ENCODE measurements around the gene SRSF12. TPM values are rescaled to one million over a fixed set of nuclear protein-coding genes. Genes with fewer than 3 reads are reported as not detected.

The SRSF12 gene
- total RNA-seq, 2 experiments from 2014 or later: 0.10 to 0.12 TPM

DNA sequence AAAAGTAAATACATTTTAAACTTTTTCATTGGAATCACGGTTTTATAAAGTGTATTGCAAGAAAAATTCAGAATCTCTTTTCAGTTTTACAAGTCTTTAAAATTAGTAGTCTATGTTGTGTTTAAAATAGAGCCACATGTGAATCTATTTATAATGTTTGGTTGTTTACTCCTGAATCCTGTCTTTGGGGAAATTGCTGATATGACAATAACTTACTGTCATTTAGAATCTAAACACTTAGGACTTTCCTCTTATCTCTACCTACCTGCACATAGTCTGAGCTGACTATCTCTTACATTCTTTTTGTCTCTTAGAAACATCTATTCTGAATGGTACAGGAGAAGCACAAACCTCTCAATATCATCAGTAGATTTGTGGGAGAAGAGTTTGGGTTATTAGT lies 4.1 kb upstream of the SRSF12 start:
- intact Hi-C loops (cut with micrococcal nuclease): loop anchor here (1.0 to 5.0 kb wide), 2 partner anchors 120 to 140 kb away; no protein-coding TSS in a partner anchor

DNA sequence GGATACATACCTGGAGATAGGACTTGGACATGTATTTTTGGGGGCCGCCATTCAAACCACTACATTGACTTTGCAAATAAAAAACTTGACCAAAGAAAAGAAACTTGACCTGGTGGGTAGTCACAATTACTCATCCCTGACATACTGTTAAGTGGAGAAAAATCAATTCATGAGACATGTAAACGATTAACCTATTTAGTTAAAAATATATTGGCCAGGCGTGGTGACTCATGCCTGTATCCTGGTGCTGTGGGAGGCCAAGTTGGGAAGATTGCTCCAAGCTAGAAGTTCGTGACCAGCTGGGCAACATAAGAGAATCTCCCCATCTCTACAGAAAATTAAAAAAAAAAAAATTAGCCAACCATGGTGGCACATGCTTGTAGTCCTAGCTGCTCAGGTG lies 2.5 kb upstream of the SRSF12 start:
- ChIA-PET POLR2A (no interaction called here), CTCF (no interaction called here)
- H3K4me3 Mint-ChIP-seq: no peak overlapping the region
- intact Hi-C loops (cut with micrococcal nuclease): loop anchor here (5.0 kb wide), 1 partner anchor 138 kb away; no protein-coding TSS in a partner anchor
- H3K27me3 Mint-ChIP-seq: peaks cover 10% of the 10 kb centered on the region
- no peaks in the 10 kb centered on the region for H3K36me3 Mint-ChIP-seq
- DNase-seq: no peak
- H3K27ac Mint-ChIP-seq: no peak overlapping the region
- H3K9me3 Mint-ChIP-seq: no peaks in the 10 kb centered on the region
- peaks cover 6% of the 10 kb centered on the region for H3K4me1 Mint-ChIP-seq (ENCODE audit: low read depth)

More for the DNA sequence above, 4.1 kb upstream of the SRSF12 start:
- Mint-ChIP-seq H3K27ac (no peak overlapping the region), H3K9me3 (no peaks in the 10 kb centered on the region), H3K36me3 (no peaks in the 10 kb centered on the region), H3K4me3 (no peak overlapping the region), H3K4me1 (ENCODE audit: low read depth) (peaks cover 3% of the 10 kb centered on the region), H3K27me3 (peaks cover 5% of the 10 kb centered on the region)
- ChIA-PET POLR2A (no interaction called here), CTCF (interaction anchor here (0.9 to 1.1 kb wide), 4 partner anchors 122 to 516 kb away, joined by 3 to 5 read pairs (median 4); partner anchors contain the start of gene LYRM2)
- no peak for DNase-seq

DNA sequence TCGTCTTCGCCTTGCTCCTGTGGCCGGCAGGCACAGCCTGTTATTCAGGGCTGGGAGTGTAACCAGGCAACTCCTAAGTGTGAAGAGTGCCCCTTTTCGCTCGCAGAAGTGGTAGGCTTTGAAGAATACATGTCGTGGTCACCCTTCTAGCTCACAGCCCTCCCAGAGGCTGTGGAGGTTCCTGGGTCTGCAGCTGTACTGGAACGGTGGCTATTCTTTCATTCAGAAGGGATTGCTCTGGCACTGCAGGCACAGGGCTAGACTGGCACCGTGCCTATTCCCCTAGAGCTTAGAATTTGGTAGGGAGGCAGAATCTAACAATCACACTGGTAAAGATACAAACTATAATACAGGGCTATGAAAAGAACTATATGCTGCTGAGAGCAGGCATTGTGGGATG lies 1.1 kb upstream of the SRSF12 start:
- H3K4me1 Mint-ChIP-seq (ENCODE audit: low read depth): peaks cover 6% of the 10 kb centered on the region
- no peaks in the 10 kb centered on the region for H3K9me3 Mint-ChIP-seq
- POLR2A ChIA-PET: no interaction called here
- no peaks in the 10 kb centered on the region for H3K36me3 Mint-ChIP-seq
- peak overlapping the region; percentile 14 for H3K4me3 Mint-ChIP-seq
- DNase-seq: no peak
- H3K27ac Mint-ChIP-seq: no peak overlapping the region
- peaks cover 10% of the 10 kb centered on the region for H3K27me3 Mint-ChIP-seq
- CTCF ChIA-PET: interaction anchor here (1.2 kb wide), 1 partner anchor 136 kb away, joined by 3 read pairs; no protein-coding TSS in a partner anchor
- intact Hi-C loops (cut with micrococcal nuclease): no loop called here

DNA sequence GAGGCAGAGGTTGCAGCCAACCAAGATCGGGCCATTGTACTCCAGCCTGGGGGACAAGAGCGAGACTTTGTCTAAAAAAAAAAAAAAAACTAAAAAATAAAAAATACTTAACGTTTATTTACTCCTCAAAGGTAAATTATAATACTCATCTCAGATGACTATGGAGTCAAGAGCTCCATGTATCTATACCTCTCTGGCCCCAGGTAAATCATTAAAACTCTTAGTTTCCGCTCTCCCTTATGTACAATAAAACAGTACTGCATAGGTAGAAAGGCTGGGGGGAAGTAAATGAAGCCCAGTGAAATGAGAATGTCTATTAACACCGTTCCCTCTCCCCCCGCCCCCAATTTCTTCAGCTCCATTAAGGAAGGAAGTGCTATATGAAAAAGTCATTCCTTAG lies 1.2 kb downstream of the SRSF12 start:
- DNase-seq: no peak
- peaks cover 6% of the 10 kb centered on the region for H3K4me1 Mint-ChIP-seq (ENCODE audit: low read depth)
- no peaks in the 10 kb centered on the region for H3K9me3 Mint-ChIP-seq
- H3K36me3 Mint-ChIP-seq: no peaks in the 10 kb centered on the region
- H3K4me3 Mint-ChIP-seq: peak overlapping the region; percentile 72
- POLR2A ChIA-PET: interaction anchor here (1.2 kb wide), 1 partner anchor 38 kb away, joined by 3 read pairs; no protein-coding TSS in a partner anchor
- H3K27ac Mint-ChIP-seq: no peak overlapping the region
- CTCF ChIA-PET: interaction anchor here (0.9 to 1.9 kb wide), 3 partner anchors 38 to 134 kb away, joined by 4 to 5 read pairs (median 4); no protein-coding TSS in a partner anchor
- intact Hi-C loops (cut with micrococcal nuclease): loop anchor here (2.0 kb wide), 2 partner anchors 18 to 36 kb away; partner anchors contain the start of gene PNRC1
- peaks cover 10% of the 10 kb centered on the region for H3K27me3 Mint-ChIP-seq

DNA sequence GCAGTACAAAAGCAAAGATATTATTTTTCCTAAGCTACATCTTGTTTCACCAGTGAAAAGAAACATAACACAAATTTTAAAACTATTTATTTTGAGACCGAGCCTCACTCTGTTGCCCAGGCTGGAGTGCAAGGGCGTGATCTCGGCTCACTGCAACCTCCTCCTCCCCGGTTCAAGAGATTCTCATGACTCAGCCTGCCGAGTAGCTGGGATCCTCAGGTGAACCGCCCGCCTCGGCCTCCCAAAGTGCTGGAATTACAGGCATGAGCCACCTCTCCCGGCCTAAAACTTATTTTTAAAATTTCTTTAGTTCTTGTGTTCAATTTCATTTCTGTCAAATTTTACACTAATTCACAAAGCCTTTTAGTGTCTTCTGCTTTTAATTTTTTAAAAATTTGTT lies 5.9 kb downstream of the SRSF12 start:
- Mint-ChIP-seq H3K36me3 (no peaks in the 10 kb centered on the region), H3K27me3 (peaks cover 5% of the 10 kb centered on the region), H3K9me3 (no peaks in the 10 kb centered on the region), H3K4me3 (no peak overlapping the region), H3K27ac (no peak overlapping the region), H3K4me1 (ENCODE audit: low read depth) (peaks cover 2% of the 10 kb centered on the region)
- POLR2A ChIA-PET: no interaction called here
- CTCF ChIA-PET: no interaction called here
- no peak for DNase-seq
- intact Hi-C loops (cut with micrococcal nuclease): no loop called here

DNA sequence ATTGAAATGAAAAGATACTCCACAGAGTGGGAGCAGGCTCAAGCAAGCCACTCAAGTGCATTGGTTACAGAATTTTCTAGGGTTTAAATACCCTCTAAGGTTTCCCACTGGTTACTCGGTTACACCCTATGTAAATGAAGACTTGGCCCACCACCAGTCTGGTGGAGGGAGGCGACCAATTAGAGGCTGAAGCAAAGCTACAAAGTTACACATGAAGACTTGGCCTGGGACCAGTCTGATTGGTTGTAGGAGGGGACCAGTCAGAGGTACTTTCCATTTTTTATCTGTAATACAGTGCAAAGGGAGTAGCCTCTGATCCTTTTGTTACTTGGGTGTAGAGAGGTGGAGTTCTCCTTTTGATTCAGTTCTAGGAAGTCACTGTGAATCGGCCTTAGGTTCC lies 7.6 kb downstream of the SRSF12 start:
- POLR2A ChIA-PET: no interaction called here
- Mint-ChIP-seq H3K9me3 (no peaks in the 10 kb centered on the region), H3K36me3 (no peaks in the 10 kb centered on the region), H3K4me1 (ENCODE audit: low read depth) (no peaks in the 10 kb centered on the region), H3K27ac (no peak overlapping the region), H3K27me3 (no peaks in the 10 kb centered on the region), H3K4me3 (no peak overlapping the region)
- intact Hi-C loops (cut with micrococcal nuclease): no loop called here
- no peak for DNase-seq
- CTCF ChIA-PET: interaction anchor here (0.6 kb wide), 2 partner anchors 9 to 15 kb away, joined by 3 read pairs; no protein-coding TSS in a partner anchor

DNA sequence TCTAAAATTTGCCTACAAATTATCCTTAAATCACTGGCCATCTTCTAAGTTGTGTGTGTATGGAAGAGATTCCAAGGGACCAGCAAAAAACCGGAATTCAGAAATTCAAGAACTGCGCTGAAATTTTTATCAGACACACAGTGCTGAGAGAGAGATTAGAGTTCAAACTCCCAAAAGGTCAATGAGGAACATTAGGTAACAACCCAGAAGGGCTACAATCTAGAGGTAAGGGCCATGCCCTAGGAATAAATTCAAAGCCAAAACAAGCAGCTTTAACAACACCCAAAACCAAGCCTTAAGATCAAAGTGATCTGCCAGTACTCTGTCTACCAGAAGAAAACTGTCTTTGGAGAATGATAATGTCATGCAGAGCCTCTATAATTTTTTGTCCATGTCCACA lies 17.8 kb downstream of the SRSF12 start:
- no peak for DNase-seq
- no peaks in the 10 kb centered on the region for H3K27me3 Mint-ChIP-seq
- no peak overlapping the region for H3K27ac Mint-ChIP-seq
- intact Hi-C loops (cut with micrococcal nuclease): no loop called here
- POLR2A ChIA-PET: no interaction called here
- H3K9me3 Mint-ChIP-seq: no peaks in the 10 kb centered on the region
- no peak overlapping the region for H3K4me3 Mint-ChIP-seq
- no peaks in the 10 kb centered on the region for H3K36me3 Mint-ChIP-seq
- peaks cover 11% of the 10 kb centered on the region for H3K4me1 Mint-ChIP-seq (ENCODE audit: low read depth)
- CTCF ChIA-PET: no interaction called here

DNA sequence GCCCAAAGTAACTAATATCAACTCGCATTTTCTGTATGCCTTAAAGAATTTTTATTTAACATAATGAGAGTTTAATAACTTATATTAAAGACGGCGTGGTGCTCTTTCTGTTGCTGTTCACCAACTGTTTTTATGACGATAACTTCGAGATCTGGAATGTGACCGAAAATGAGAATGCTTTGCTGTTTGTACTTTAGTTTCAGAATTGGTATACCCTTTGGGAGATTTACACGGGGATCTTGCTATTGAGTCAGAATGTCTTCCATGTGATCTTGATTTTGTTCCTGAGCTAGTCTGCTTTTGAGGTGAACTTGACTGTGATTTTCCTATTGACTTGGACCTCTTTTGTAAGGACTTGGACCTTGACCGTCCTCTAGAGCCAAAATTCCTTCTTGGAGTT lies 19.4 kb downstream of the SRSF12 start:
- Mint-ChIP-seq H3K4me1 (ENCODE audit: low read depth) (peaks cover 11% of the 10 kb centered on the region), H3K27me3 (no peaks in the 10 kb centered on the region), H3K36me3 (no peaks in the 10 kb centered on the region), H3K27ac (peak overlapping the region; percentile 14), H3K9me3 (no peaks in the 10 kb centered on the region), H3K4me3 (no peak overlapping the region)
- CTCF ChIA-PET: interaction anchor here (0.5 to 2.2 kb wide), 7 partner anchors 12 to 144 kb away, joined by 3 to 12 read pairs (median 3); partner anchors contain the start of gene PM20D2
- intact Hi-C loops (cut with micrococcal nuclease): loop anchor here (1.0 to 2.0 kb wide), 3 partner anchors 18 to 47 kb away; partner anchors contain the start of gene PNRC1
- no peak for DNase-seq
- POLR2A ChIA-PET: interaction anchor here (2.1 kb wide), 1 partner anchor 18 kb away, joined by 9 read pairs; the partner anchor contains the start of gene PNRC1

DNA sequence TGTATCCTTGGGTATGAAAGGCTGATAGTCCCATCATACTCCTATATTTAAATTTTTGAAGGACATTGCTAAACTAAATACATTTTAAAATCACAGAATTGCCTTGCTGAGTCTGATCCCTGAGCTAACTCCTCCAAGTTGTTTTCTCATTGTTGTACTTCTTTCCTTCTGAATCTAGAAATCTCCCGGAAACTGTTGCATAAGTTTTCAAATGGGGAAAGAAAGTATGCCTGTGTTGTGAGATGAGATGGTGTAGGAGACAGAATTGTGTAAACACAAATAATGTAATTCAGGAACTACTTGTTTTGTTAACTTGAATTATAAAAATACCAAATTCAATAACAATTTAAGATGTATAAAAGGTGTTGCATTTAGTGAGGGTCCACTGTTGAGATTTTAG lies 30.0 kb downstream of the SRSF12 start:
- intact Hi-C loops (cut with micrococcal nuclease): no loop called here
- Mint-ChIP-seq H3K27me3 (no peaks in the 10 kb centered on the region), H3K27ac (no peak overlapping the region), H3K9me3 (no peaks in the 10 kb centered on the region), H3K4me3 (no peak overlapping the region), H3K36me3 (peaks cover 28% of the 10 kb centered on the region), H3K4me1 (ENCODE audit: low read depth) (peaks cover 37% of the 10 kb centered on the region)
- POLR2A ChIA-PET: no interaction called here
- CTCF ChIA-PET: interaction anchor here (1.4 kb wide), 1 partner anchor 9 kb away, joined by 4 read pairs; no protein-coding TSS in a partner anchor
- DNase-seq: no peak

DNA sequence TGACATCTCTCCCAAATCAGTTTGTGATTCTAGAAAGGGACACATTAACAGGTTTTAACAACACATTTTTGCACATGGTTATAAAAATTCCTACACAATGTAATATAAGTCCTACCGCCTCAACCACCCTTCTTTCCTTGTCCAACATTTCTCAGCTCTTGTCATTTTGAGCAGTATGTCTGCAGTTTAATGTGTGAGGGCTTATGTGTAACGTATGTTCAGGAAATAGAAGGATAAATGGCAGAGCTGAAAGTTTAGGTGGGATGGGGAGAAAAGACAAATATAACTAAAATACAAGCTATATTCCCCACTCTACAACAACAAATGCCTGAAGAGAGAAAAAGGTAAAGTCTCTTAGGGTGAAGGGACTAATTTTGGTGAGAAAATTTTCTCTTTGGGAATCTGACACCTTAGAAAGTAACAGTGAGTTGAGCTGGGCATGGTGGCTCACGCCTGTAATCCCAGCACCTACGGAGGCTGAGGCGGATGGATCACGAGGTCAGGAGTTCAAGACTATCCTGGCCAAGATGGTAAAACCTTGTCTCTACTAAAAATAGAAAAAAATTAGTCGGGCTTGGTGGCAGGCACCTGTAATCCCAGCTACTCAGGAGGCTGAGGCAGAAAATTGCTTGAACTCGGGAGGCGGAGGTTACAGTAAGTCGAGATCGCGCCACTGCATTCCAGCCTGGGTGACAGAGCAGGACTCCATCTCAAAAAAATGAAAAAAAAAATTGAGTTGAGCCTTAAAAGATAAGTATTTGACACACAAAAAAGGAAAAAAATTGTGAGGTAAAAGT lies 32.3 kb downstream of the SRSF12 start:
- ChIA-PET POLR2A (interaction anchor here (1.0 to 1.2 kb wide), 2 partner anchors 32 to 61 kb away, joined by 3 read pairs; no protein-coding TSS in a partner anchor), CTCF (interaction anchor here (0.7 kb wide), 1 partner anchor 13 kb away, joined by 3 read pairs; no protein-coding TSS in a partner anchor)
- H3K9me3 Mint-ChIP-seq: no peaks in the 10 kb centered on the region

DNA sequence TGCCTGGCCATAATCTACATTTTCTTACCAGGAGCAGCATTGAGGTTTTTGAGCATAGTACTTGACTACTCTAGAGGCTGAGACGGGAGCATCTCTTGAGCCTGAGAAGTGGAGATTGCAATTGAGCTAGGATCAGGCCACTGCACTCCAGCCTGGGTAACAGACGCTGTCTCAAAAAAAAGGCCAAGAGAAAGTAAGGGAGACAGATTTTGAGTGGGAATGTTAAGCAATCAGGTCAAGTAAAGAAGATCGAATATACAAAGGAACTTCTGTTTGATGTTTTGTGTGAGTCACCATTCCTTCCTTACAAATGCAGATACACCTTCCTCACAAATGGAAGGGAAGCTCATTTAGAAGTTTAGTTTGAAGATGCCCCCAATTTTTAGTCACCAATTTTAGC lies 32.9 kb downstream of the SRSF12 start:
- no peak overlapping the region for H3K4me3 Mint-ChIP-seq
- ChIA-PET CTCF (no interaction called here), POLR2A (interaction anchor here (1.0 kb wide), 1 partner anchor 62 kb away, joined by 3 read pairs; no protein-coding TSS in a partner anchor)
- DNase-seq: no peak
- no peaks in the 10 kb centered on the region for H3K27me3 Mint-ChIP-seq
- no peaks in the 10 kb centered on the region for H3K9me3 Mint-ChIP-seq
- H3K36me3 Mint-ChIP-seq: peaks cover 44% of the 10 kb centered on the region
- H3K27ac Mint-ChIP-seq: peak overlapping the region; percentile 1
- intact Hi-C loops (cut with micrococcal nuclease): no loop called here
- peaks cover 39% of the 10 kb centered on the region for H3K4me1 Mint-ChIP-seq (ENCODE audit: low read depth)

More for the DNA sequence above, 32.3 kb downstream of the SRSF12 start:
- Mint-ChIP-seq H3K27ac (no peak overlapping the region), H3K36me3 (peaks cover 43% of the 10 kb centered on the region), H3K27me3 (no peaks in the 10 kb centered on the region), H3K4me3 (no peak overlapping the region), H3K4me1 (ENCODE audit: low read depth) (peaks cover 39% of the 10 kb centered on the region)
- intact Hi-C loops (cut with micrococcal nuclease): no loop called here
- DNase-seq: no peak

DNA sequence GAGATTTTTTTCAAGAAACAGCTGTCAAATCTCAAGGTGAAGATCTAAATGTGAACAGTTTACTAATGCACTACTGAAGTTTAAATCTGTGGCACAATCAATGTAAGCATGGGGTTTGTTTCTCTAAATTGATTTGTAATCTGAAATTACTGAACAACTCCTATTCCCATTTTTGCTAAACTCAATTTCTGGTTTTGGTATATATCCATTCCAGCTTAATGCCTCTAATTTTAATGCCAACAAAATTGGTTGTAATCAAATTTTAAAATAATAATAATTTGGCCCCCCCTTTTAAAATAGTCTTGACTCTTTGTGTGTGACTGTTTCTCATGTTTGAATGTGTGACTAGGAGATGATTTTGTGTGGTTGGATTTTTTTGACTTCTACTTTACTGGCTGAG lies 33.3 kb downstream of the SRSF12 start:
- Mint-ChIP-seq H3K27ac (peak overlapping the region; percentile 1), H3K36me3 (peaks cover 44% of the 10 kb centered on the region), H3K4me1 (ENCODE audit: low read depth) (peaks cover 38% of the 10 kb centered on the region), H3K27me3 (no peaks in the 10 kb centered on the region), H3K9me3 (no peaks in the 10 kb centered on the region), H3K4me3 (no peak overlapping the region)
- DNase-seq: no peak
- intact Hi-C loops (cut with micrococcal nuclease): no loop called here
- ChIA-PET POLR2A (no interaction called here), CTCF (no interaction called here)
